ENCODE measurements around the gene ZNF695.
"Not testable (repeated sequence)": the region's sequence is repeated elsewhere in the genome, so short reads cannot be mapped to it uniquely, and the experiment has no call there.

The ZNF695 gene

GRCh38 chr1:247004081-247004480, 3.8 kb downstream of the ZNF695 start:
- not testable (repeated sequence) for H3K4me3 ChIP-seq (ENCODE audit: low read length); H3K4me1 ChIP-seq (ENCODE audit: control insufficient read depth, insufficient read depth, low read length); H3K9ac ChIP-seq (ENCODE audit: low read length); H3K27me3 ChIP-seq (replicated peaks; ENCODE audit: control insufficient read depth, insufficient read depth, low read length); H3K36me3 ChIP-seq (ENCODE audit: control insufficient read depth, insufficient read depth, low read length, severe bottlenecking); DNase-seq (ENCODE audit: low read depth)
- peaks cover 32% of the 10 kb centered on the region for H3K9me3 ChIP-seq (ENCODE audit: control insufficient read depth, low read length)

GRCh38 chr1:246989901-246990300, 18.0 kb downstream of the ZNF695 start:
- Histone ChIP-seq H3K36me3 (ENCODE audit: control insufficient read depth, insufficient read depth, low read length, severe bottlenecking) (peaks cover 3% of the 10 kb centered on the region), H3K4me1 (ENCODE audit: control insufficient read depth, insufficient read depth, low read length) (no peaks in the 10 kb centered on the region), H3K4me3 (ENCODE audit: low read length) (peak overlapping the region; percentile 37), H3K9ac (ENCODE audit: low read length) (no peak overlapping the region), H3K27me3 (replicated peaks; ENCODE audit: control insufficient read depth, insufficient read depth, low read length) (no peaks in the 10 kb centered on the region), H3K9me3 (ENCODE audit: control insufficient read depth, low read length) (peaks cover 92% of the 10 kb centered on the region)
- no peak for DNase-seq (ENCODE audit: low read depth)

GRCh38 chr1:246988316-246988715, 19.5 kb downstream of the ZNF695 start:
- no peak overlapping the region for H3K9ac ChIP-seq (ENCODE audit: low read length)
- H3K36me3 ChIP-seq (ENCODE audit: control insufficient read depth, insufficient read depth, low read length, severe bottlenecking) = peaks cover 3% of the 10 kb centered on the region
- H3K4me3 ChIP-seq (ENCODE audit: low read length) = peak overlapping the region; percentile 29
- no peaks in the 10 kb centered on the region for H3K4me1 ChIP-seq (ENCODE audit: control insufficient read depth, insufficient read depth, low read length)
- peaks cover 97% of the 10 kb centered on the region for H3K9me3 ChIP-seq (ENCODE audit: control insufficient read depth, low read length)
- DNase-seq (ENCODE audit: low read depth) = no peak
- no peaks in the 10 kb centered on the region for H3K27me3 ChIP-seq (replicated peaks; ENCODE audit: control insufficient read depth, insufficient read depth, low read length)

GRCh38 chr1:246987083-246987690, 20.7 kb downstream of the ZNF695 start:
- Histone ChIP-seq H3K4me1 (ENCODE audit: control insufficient read depth, insufficient read depth, low read length) (no peaks in the 10 kb centered on the region), H3K9ac (ENCODE audit: low read length) (no peak overlapping the region), H3K27me3 (replicated peaks; ENCODE audit: control insufficient read depth, insufficient read depth, low read length) (no peaks in the 10 kb centered on the region), H3K36me3 (ENCODE audit: control insufficient read depth, insufficient read depth, low read length, severe bottlenecking) (peaks cover 3% of the 10 kb centered on the region), H3K4me3 (ENCODE audit: low read length) (peak overlapping the region; percentile 59), H3K9me3 (ENCODE audit: control insufficient read depth, low read length) (peaks cover 93% of the 10 kb centered on the region)
- DNase-seq (ENCODE audit: low read depth) = no peak

- no peak for DNase-seq (ENCODE audit: low read depth)
- Histone ChIP-seq H3K4me3 (ENCODE audit: low read length) (no peak overlapping the region), H3K9ac (ENCODE audit: low read length) (no peak overlapping the region), H3K9me3 (ENCODE audit: control insufficient read depth, low read length) (peaks cover 63% of the 10 kb centered on the region), H3K36me3 (ENCODE audit: control insufficient read depth, insufficient read depth, low read length, severe bottlenecking) (no peaks in the 10 kb centered on the region), H3K4me1 (ENCODE audit: control insufficient read depth, insufficient read depth, low read length) (no peaks in the 10 kb centered on the region), H3K27me3 (replicated peaks; ENCODE audit: control insufficient read depth, insufficient read depth, low read length) (no peaks in the 10 kb centered on the region)
Measured at GRCh38 chr1:246978785-246979184, 29.1 kb downstream of the ZNF695 start.

- Histone ChIP-seq H3K9me3 (ENCODE audit: control insufficient read depth, low read length) (peaks cover 58% of the 10 kb centered on the region), H3K4me1 (ENCODE audit: control insufficient read depth, insufficient read depth, low read length) (no peaks in the 10 kb centered on the region), H3K9ac (ENCODE audit: low read length) (no peak overlapping the region), H3K36me3 (ENCODE audit: control insufficient read depth, insufficient read depth, low read length, severe bottlenecking) (no peaks in the 10 kb centered on the region), H3K4me3 (ENCODE audit: low read length) (no peak overlapping the region), H3K27me3 (replicated peaks; ENCODE audit: control insufficient read depth, insufficient read depth, low read length) (no peaks in the 10 kb centered on the region)
- no peak for DNase-seq (ENCODE audit: low read depth)
Measured at GRCh38 chr1:246978281-246978680, 29.6 kb downstream of the ZNF695 start.

GRCh38 chr1:246971969-246972368, 35.9 kb downstream of the ZNF695 start:
- Histone ChIP-seq H3K36me3 (ENCODE audit: control insufficient read depth, insufficient read depth, low read length, severe bottlenecking) (no peaks in the 10 kb centered on the region), H3K4me3 (ENCODE audit: low read length) (no peak overlapping the region), H3K4me1 (ENCODE audit: control insufficient read depth, insufficient read depth, low read length) (no peaks in the 10 kb centered on the region), H3K9me3 (ENCODE audit: control insufficient read depth, low read length) (peaks cover 12% of the 10 kb centered on the region), H3K9ac (ENCODE audit: low read length) (no peak overlapping the region), H3K27me3 (replicated peaks; ENCODE audit: control insufficient read depth, insufficient read depth, low read length) (no peaks in the 10 kb centered on the region)
- DNase-seq (ENCODE audit: low read depth) = no peak

- no peaks in the 10 kb centered on the region for H3K4me1 ChIP-seq (ENCODE audit: control insufficient read depth, insufficient read depth, low read length)
- H3K36me3 ChIP-seq (ENCODE audit: control insufficient read depth, insufficient read depth, low read length, severe bottlenecking) = no peaks in the 10 kb centered on the region
- peak overlapping the region; percentile 62 for H3K4me3 ChIP-seq (ENCODE audit: low read length)
- no peaks in the 10 kb centered on the region for H3K27me3 ChIP-seq (replicated peaks; ENCODE audit: control insufficient read depth, insufficient read depth, low read length)
- H3K9ac ChIP-seq (ENCODE audit: low read length) = no peak overlapping the region
- H3K9me3 ChIP-seq (ENCODE audit: control insufficient read depth, low read length) = peaks cover 12% of the 10 kb centered on the region
- DNase-seq (ENCODE audit: low read depth) = peak; percentile 7
Measured at GRCh38 chr1:246971090-246971721, 36.7 kb downstream of the ZNF695 start.

- Histone ChIP-seq H3K4me3 (ENCODE audit: low read length) (no peak overlapping the region), H3K9me3 (ENCODE audit: control insufficient read depth, low read length) (peaks cover 4% of the 10 kb centered on the region), H3K36me3 (ENCODE audit: control insufficient read depth, insufficient read depth, low read length, severe bottlenecking) (no peaks in the 10 kb centered on the region), H3K27me3 (replicated peaks; ENCODE audit: control insufficient read depth, insufficient read depth, low read length) (no peaks in the 10 kb centered on the region), H3K4me1 (ENCODE audit: control insufficient read depth, insufficient read depth, low read length) (no peaks in the 10 kb centered on the region), H3K9ac (ENCODE audit: low read length) (no peak overlapping the region)
- no peak for DNase-seq (ENCODE audit: low read depth)
Measured at GRCh38 chr1:246969621-246970020, 38.2 kb downstream of the ZNF695 start.

- no peak overlapping the region for H3K9ac ChIP-seq (ENCODE audit: low read length)
- peaks cover 10% of the 10 kb centered on the region for H3K4me1 ChIP-seq (ENCODE audit: control insufficient read depth, insufficient read depth, low read length)
Measured at GRCh38 chr1:246966502-246966901, 41.4 kb downstream of the ZNF695 start.

GRCh38 chr1:246959944-246960693, 47.7 kb downstream of the ZNF695 start:
- no peaks in the 10 kb centered on the region for H3K9me3 ChIP-seq (ENCODE audit: control insufficient read depth, low read length)
- H3K4me3 ChIP-seq (ENCODE audit: low read length) = no peak overlapping the region
- no peak for DNase-seq (ENCODE audit: low read depth)
- H3K9ac ChIP-seq (ENCODE audit: low read length) = no peak overlapping the region
- H3K4me1 ChIP-seq (ENCODE audit: control insufficient read depth, insufficient read depth, low read length) = peaks cover 21% of the 10 kb centered on the region
- H3K27me3 ChIP-seq (replicated peaks; ENCODE audit: control insufficient read depth, insufficient read depth, low read length) = no peaks in the 10 kb centered on the region
- no peaks in the 10 kb centered on the region for H3K36me3 ChIP-seq (ENCODE audit: control insufficient read depth, insufficient read depth, low read length, severe bottlenecking)

More at GRCh38 chr1:246966502-246966901, 41.4 kb downstream of the ZNF695 start:
- Histone ChIP-seq H3K4me3 (ENCODE audit: low read length) (no peak overlapping the region), H3K9me3 (ENCODE audit: control insufficient read depth, low read length) (peaks cover 4% of the 10 kb centered on the region), H3K36me3 (ENCODE audit: control insufficient read depth, insufficient read depth, low read length, severe bottlenecking) (no peaks in the 10 kb centered on the region), H3K27me3 (replicated peaks; ENCODE audit: control insufficient read depth, insufficient read depth, low read length) (no peaks in the 10 kb centered on the region)
- no peak for DNase-seq (ENCODE audit: low read depth)

All from adipocyte (in vitro differentiated cells).